Karpas-422 (cell line): ENCODE measurements around the gene GAS6. TPM values are rescaled to one million over a fixed set of nuclear protein-coding genes. Genes with fewer than 3 reads are reported as not detected.

Source experiments
- DNase-seq: peaks from one replicate; pipeline ENCODE4 v3.0.0-alpha.2; 2015
- H2AFZ ChIP-seq: fragments of 200-600 bp; sonication (generic); 2 replicates; pipeline ENCODE4 v1.6.1; 2014; ENCODE audit warnings: antibody characterized with exemption, low read length, mixed read lengths
- H3K27ac ChIP-seq: fragments of 200-600 bp; sonication (generic); 2 replicates; pipeline ENCODE4 v1.5.1; 2014; ENCODE audit warnings: mild to moderate bottlenecking, low read length, moderate library complexity
- H3K27me3 ChIP-seq: fragments of 200-600 bp; sonication (generic); 2 replicates; pipeline ENCODE4 v1.6.1; 2014; ENCODE audit warnings: low read length, mixed read lengths
- H3K36me3 ChIP-seq: fragments of 200-600 bp; sonication (generic); 2 replicates; pipeline ENCODE4 v1.6.1; 2014; ENCODE audit warnings: low read length, mixed read lengths; ENCODE audit not compliant: insufficient read depth
- H3K4me1 ChIP-seq: fragments of 200-600 bp; sonication (generic); 2 replicates; pipeline ENCODE4 v1.6.1; 2014; ENCODE audit warnings: mild to moderate bottlenecking, low read length, mixed read lengths
- H3K4me2 ChIP-seq: fragments of 200-600 bp; sonication (generic); 2 replicates; pipeline ENCODE4 v1.6.1; 2014; ENCODE audit warnings: low read length, low read depth, mild to moderate bottlenecking; ENCODE audit not compliant: poor library complexity, severe bottlenecking
- H3K4me3 ChIP-seq: fragments of 200-600 bp; sonication (generic); 2 replicates; pipeline ENCODE4 v1.5.1; 2014; ENCODE audit warnings: mild to moderate bottlenecking, antibody characterized with exemption, low read length, mixed read lengths
- H3K79me2 ChIP-seq: fragments of 200-600 bp; sonication (generic); 2 replicates; pipeline ENCODE4 v1.6.1; 2014; ENCODE audit warnings: mild to moderate bottlenecking, low read length, mixed read lengths
- H3K9ac ChIP-seq: fragments of 200-600 bp; sonication (generic); 2 replicates; pipeline ENCODE4 v1.6.0; 2014; ENCODE audit warnings: low read length
- H3K9me2 ChIP-seq: fragments of 200-600 bp; sonication (generic), shearing (Covaris generic); replicated peaks from 2 replicates; pipeline ENCODE4 v1.6.0; 2014; ENCODE audit warnings: mild to moderate bottlenecking, low read length, moderate library complexity; ENCODE audit not compliant: insufficient read depth
- H3K9me3 ChIP-seq: fragments of 300-700, 200-600 bp; sonication (generic); 2 replicates; pipeline ENCODE4 v1.6.1; 2014; ENCODE audit warnings: low read length, mixed read lengths
- H4K20me1 ChIP-seq: fragments of 200-600 bp; sonication (generic); 2 replicates; pipeline ENCODE4 v1.6.1; 2014; ENCODE audit warnings: mild to moderate bottlenecking, antibody characterized with exemption, low read length, low read depth; ENCODE audit not compliant: insufficient read depth
- total RNA-seq: library from RNA; depleted of rRNA; stranded (reverse); fragments of >200 nt; shearing (Covaris generic); gene quantifications from 2 replicates; pipeline ENCODE4 v1.2.3, GENCODE V29; 2014; ENCODE audit warnings: low replicate concordance

Gene GAS6
- total RNA-seq, 1 experiment from 2014 or later, result not detected

GRCh38 chr13:113804703-113805430 is 59.0 kb downstream of the GAS6 start:
- no peak overlapping the region for H2AFZ ChIP-seq
- no peaks in the 10 kb centered on the region for H3K4me1 ChIP-seq
- no peaks in the 10 kb centered on the region for H3K79me2 ChIP-seq
- H3K27ac ChIP-seq, result no peak overlapping the region
- H3K27me3 ChIP-seq, result no peaks in the 10 kb centered on the region
- H3K9ac ChIP-seq, result no peak overlapping the region
- no peaks in the 10 kb centered on the region for H4K20me1 ChIP-seq
- no peaks in the 10 kb centered on the region for H3K9me2 ChIP-seq
- H3K4me2 ChIP-seq, result no peak overlapping the region
- H3K4me3 ChIP-seq, result no peak overlapping the region
- DNase-seq, result no peak
- H3K9me3 ChIP-seq, result peaks cover 8% of the 10 kb centered on the region; the same call in 1 of the 2 replicates
- H3K36me3 ChIP-seq, result no peaks in the 10 kb centered on the region

- Histone ChIP-seq H3K9me3 (peaks cover 8% of the 10 kb centered on the region; the same call in 1 of the 2 replicates), H4K20me1 (no peaks in the 10 kb centered on the region), H3K27ac (no peak overlapping the region), H3K4me2 (no peak overlapping the region), H3K36me3 (no peaks in the 10 kb centered on the region), H3K4me1 (no peaks in the 10 kb centered on the region), H3K4me3 (no peak overlapping the region), H3K27me3 (no peaks in the 10 kb centered on the region), H2AFZ (no peak overlapping the region), H3K9ac (no peak overlapping the region), H3K9me2 (no peaks in the 10 kb centered on the region), H3K79me2 (no peaks in the 10 kb centered on the region)
- no peak for DNase-seq
Measured at GRCh38 chr13:113804017-113804702, 59.7 kb downstream of the GAS6 start.

- Histone ChIP-seq H3K27ac (no peak overlapping the region), H3K9ac (no peak overlapping the region), H3K36me3 (no peaks in the 10 kb centered on the region), H4K20me1 (no peaks in the 10 kb centered on the region), H3K4me3 (no peak overlapping the region), H3K9me3 (peaks cover 8% of the 10 kb centered on the region; the same call in 1 of the 2 replicates), H3K4me2 (no peak overlapping the region), H3K79me2 (no peaks in the 10 kb centered on the region), H3K4me1 (no peaks in the 10 kb centered on the region), H3K27me3 (no peaks in the 10 kb centered on the region), H2AFZ (no peak overlapping the region), H3K9me2 (no peaks in the 10 kb centered on the region)
- DNase-seq, result no peak
Measured at GRCh38 chr13:113803409-113804016, 60.4 kb downstream of the GAS6 start.

- H3K36me3 ChIP-seq, result no peaks in the 10 kb centered on the region
- H3K27me3 ChIP-seq, result no peaks in the 10 kb centered on the region
- no peak for DNase-seq
- no peak overlapping the region for H3K9ac ChIP-seq
- H3K9me3 ChIP-seq, result peaks cover 1% of the 10 kb centered on the region; the same call in 1 of the 2 replicates
- H3K27ac ChIP-seq, result no peak overlapping the region
- no peaks in the 10 kb centered on the region for H3K9me2 ChIP-seq
- no peaks in the 10 kb centered on the region for H3K4me1 ChIP-seq
- no peak overlapping the region for H2AFZ ChIP-seq
- no peak overlapping the region for H3K4me2 ChIP-seq
- H4K20me1 ChIP-seq, result no peaks in the 10 kb centered on the region
- H3K4me3 ChIP-seq, result no peak overlapping the region
- no peaks in the 10 kb centered on the region for H3K79me2 ChIP-seq
Measured at GRCh38 chr13:113802761-113803160, 61.1 kb downstream of the GAS6 start.

GRCh38 chr13:113802090-113802531 is 61.8 kb downstream of the GAS6 start:
- Histone ChIP-seq H3K9me2 (no peaks in the 10 kb centered on the region), H3K9me3 (no peaks in the 10 kb centered on the region), H4K20me1 (no peaks in the 10 kb centered on the region), H3K79me2 (no peaks in the 10 kb centered on the region), H2AFZ (no peak overlapping the region), H3K27ac (no peak overlapping the region), H3K4me3 (no peak overlapping the region), H3K4me1 (no peaks in the 10 kb centered on the region), H3K27me3 (no peaks in the 10 kb centered on the region), H3K4me2 (no peak overlapping the region), H3K9ac (no peak overlapping the region), H3K36me3 (no peaks in the 10 kb centered on the region)
- no peak for DNase-seq

- Histone ChIP-seq H3K4me1 (no peaks in the 10 kb centered on the region), H2AFZ (no peak overlapping the region), H3K27me3 (no peaks in the 10 kb centered on the region), H3K9me3 (no peaks in the 10 kb centered on the region), H3K36me3 (no peaks in the 10 kb centered on the region), H3K27ac (no peak overlapping the region), H3K79me2 (no peaks in the 10 kb centered on the region), H3K9ac (no peak overlapping the region), H3K9me2 (no peaks in the 10 kb centered on the region), H4K20me1 (no peaks in the 10 kb centered on the region), H3K4me3 (no peak overlapping the region), H3K4me2 (no peak overlapping the region)
- DNase-seq, result no peak
Measured at GRCh38 chr13:113801289-113801961, 62.5 kb downstream of the GAS6 start.

- no peaks in the 10 kb centered on the region for H4K20me1 ChIP-seq
- DNase-seq, result no peak
- H3K4me1 ChIP-seq, result no peaks in the 10 kb centered on the region
- H3K27me3 ChIP-seq, result no peaks in the 10 kb centered on the region
- no peaks in the 10 kb centered on the region for H3K9me3 ChIP-seq
- H3K9me2 ChIP-seq, result no peaks in the 10 kb centered on the region
- H2AFZ ChIP-seq, result no peak overlapping the region
- H3K4me3 ChIP-seq, result no peak overlapping the region
- no peak overlapping the region for H3K9ac ChIP-seq
- no peaks in the 10 kb centered on the region for H3K79me2 ChIP-seq
- H3K36me3 ChIP-seq, result no peaks in the 10 kb centered on the region
- H3K27ac ChIP-seq, result no peak overlapping the region
- H3K4me2 ChIP-seq, result no peak overlapping the region
Measured at GRCh38 chr13:113800576-113800926, 63.3 kb downstream of the GAS6 start.
